G401.6 (cell line): ENCODE measurements around the gene NANOGP8.

Experiments
- FAIRE-seq: peaks from 2 replicates; lab custom pipeline; 2012; peaks lifted over from hg19 to GRCh38; lab: Jason Lieb, UNC

Gene NANOGP8

GRCh38 chr15:35058534-35059054 is 26.5 kb downstream of the NANOGP8 start:
- FAIRE-seq = no peak

GRCh38 chr15:35055416-35056105 is 29.5 kb downstream of the NANOGP8 start:
- no peak for FAIRE-seq

GRCh38 chr15:35054380-35054779 is 30.7 kb downstream of the NANOGP8 start:
- no peak for FAIRE-seq

GRCh38 chr15:35047996-35048395 is 37.1 kb downstream of the NANOGP8 start:
- peak; percentile 70 for FAIRE-seq

- FAIRE-seq = peak; percentile 62
Observed at GRCh38 chr15:35047528-35047927, 37.6 kb downstream of the NANOGP8 start.

GRCh38 chr15:35043373-35044095 is 41.6 kb downstream of the NANOGP8 start:
- FAIRE-seq = peak; percentile 33

- FAIRE-seq = peak; percentile 90
Observed at GRCh38 chr15:35040339-35041255, 44.5 kb downstream of the NANOGP8 start.

GRCh38 chr15:35038626-35039451 is 46.3 kb downstream of the NANOGP8 start:
- peak; percentile 78 for FAIRE-seq
